C1 segment of cervical spinal cord (tissue), 14 donors: Measurements from ENCODE around the gene TTLL10.

Experiments used
- DNase-seq, 14 donors: peaks; one replicate each; lab custom pipeline; 2025; lab: John Stamatoyannopoulos, UW

Gene TTLL10

DNA sequence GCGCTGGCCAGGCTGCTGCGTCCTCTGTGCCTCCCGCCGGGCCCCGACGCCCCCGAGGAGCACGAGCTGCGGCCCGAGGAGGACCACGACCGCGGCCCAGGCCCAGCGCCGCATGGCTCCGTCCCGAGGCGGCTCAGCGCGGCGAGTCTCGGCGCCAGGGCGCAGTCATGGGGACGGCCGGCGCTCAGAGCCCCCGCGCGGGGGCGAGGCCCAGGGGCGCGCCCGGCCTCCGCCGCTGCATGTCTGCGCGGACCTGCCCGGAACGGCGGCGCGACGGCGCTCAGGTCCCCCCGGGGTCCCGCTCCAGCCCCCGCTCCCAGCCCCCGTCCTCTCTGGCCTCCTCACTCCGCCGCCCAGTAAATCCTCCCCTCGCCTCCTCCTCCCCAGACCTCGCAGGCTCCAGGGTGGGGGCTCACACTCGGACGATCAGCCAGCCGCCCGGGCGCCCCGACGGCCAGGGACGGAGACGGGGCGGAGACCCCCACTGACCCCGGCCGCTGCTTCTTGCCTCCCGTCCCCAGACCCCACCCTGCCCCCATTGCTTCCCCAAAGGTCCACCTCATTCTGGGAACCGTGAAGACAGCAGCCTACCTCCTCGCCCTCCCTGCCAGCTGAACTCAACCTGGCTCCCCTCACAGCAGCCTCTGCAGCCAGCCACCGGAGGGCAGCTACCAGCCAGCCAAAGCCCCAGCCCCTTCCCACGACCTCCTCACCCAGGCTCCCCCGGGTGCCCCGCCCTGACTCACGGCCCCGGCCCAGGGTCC is 73.1 kb downstream of the TTLL10 start, which contains the start of gene C1QTNF12:
TSS of gene C1QTNF12 (minus strand) at position 146 of the 764 bp plus-strand sequence. CDS start at position 114, 32 bp downstream.
- DNase-seq: no peak

DNA sequence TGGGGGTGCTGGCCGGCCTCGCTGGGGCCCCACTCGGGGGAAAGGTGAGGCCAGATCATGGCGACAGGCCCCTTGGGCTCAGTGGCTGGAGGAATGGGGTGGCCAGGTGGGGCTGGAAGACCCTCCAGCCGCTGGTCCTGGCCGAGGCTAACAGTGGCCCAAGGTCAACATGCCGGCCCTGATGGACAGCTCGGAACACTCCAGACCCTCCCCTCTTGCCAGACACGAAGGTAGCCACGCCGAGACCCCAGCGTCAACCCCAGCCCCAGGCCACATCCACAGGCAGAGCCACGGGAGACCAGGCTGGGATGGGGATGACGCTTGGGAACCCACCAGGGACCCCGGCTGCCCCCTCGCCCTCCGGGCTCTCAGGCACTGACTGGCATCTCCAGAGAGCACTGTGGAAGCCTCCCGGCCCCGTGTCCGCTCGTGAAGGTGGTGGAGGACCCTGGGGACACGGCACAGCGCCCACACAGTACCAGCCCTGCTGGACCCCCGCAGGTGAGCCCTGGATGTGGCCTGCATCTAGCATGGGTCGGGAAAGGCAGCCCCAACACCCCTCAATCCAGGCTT is 73.7 kb downstream of the TTLL10 start:
- DNase-seq: no peak
